Hepatocyte (in vitro differentiated cells): Measurements from ENCODE around the gene RMI2.

ENCODE experiments used
- EZH2 ChIP-seq: fragments of 200-600 bp; sonication (generic); IDR thresholded peaks from 2 replicates; pipeline ENCODE4 v1.6.1; 2016; ENCODE audit warnings: antibody characterized with exemption, mild to moderate bottlenecking, borderline replicate concordance
- EZH2phosphoT487 ChIP-seq: fragments of 200-600 bp; sonication (generic); IDR thresholded peaks from one replicate; pipeline ENCODE4 v1.6.1; 2018; ENCODE audit warnings: antibody characterized with exemption, mild to moderate bottlenecking, low read depth, moderate library complexity; ENCODE audit not compliant: unreplicated experiment, severe bottlenecking
- TF ChIP-seq, protein P1 (sequence below): fragments of 200-600 bp; sonication (generic); IDR thresholded peaks from 2 replicates; pipeline ENCODE4 v1.5.1; 2016; ENCODE audit warnings: antibody characterized with exemption, mild to moderate bottlenecking; ENCODE audit not compliant: poor library complexity

DNA sequence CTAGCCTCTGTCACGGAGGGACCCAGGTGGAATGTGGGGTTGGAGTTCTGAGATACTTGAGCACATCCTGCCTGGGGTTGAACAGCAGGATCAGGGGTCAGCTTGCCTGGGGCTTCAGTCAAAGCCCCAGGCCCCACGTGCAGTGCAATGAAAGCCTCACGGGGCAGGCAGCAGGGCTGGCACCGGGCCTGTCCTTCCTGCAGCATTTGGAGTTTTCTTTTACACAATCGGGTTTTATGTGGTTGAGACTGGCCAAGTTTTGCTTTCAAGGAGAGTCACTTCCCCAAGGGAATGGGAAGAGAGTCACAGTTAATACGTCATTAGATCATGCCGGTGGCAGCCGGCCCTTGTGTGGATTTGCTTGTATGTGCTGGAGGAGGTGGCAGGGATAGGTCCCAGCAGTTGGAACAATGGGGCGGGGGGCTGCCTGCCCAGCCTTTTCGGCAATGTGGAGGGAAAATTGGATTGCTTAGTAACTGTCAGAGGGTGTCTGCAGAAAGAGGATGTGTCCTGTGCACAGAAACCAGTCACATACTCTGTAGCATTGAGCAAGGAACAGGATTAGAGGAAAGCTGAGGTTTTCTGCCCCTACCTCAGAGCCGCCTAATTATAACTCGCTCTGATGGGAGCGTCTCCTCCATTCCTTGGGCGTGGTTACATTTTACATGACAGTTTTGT, 4.5 kb downstream of the RMI2 start:
- TF ChIP-seq EZH2 (no peak), EZH2phosphoT487 (no peak)
- TF ChIP-seq, protein P1, sequence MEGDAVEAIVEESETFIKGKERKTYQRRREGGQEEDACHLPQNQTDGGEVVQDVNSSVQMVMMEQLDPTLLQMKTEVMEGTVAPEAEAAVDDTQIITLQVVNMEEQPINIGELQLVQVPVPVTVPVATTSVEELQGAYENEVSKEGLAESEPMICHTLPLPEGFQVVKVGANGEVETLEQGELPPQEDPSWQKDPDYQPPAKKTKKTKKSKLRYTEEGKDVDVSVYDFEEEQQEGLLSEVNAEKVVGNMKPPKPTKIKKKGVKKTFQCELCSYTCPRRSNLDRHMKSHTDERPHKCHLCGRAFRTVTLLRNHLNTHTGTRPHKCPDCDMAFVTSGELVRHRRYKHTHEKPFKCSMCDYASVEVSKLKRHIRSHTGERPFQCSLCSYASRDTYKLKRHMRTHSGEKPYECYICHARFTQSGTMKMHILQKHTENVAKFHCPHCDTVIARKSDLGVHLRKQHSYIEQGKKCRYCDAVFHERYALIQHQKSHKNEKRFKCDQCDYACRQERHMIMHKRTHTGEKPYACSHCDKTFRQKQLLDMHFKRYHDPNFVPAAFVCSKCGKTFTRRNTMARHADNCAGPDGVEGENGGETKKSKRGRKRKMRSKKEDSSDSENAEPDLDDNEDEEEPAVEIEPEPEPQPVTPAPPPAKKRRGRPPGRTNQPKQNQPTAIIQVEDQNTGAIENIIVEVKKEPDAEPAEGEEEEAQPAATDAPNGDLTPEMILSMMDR = no peak
